Loucy (cell line): ENCODE data around the gene GNG10.

Experiments used
- H2AFZ ChIP-seq: fragments of 200-600 bp; sonication (generic); 2 replicates; pipeline ENCODE4 v1.6.0; 2016; ENCODE audit warnings: antibody characterized with exemption, mild to moderate bottlenecking, low read length, moderate library complexity
- H3F3A ChIP-seq: fragments of 200-600 bp; 2 replicates; pipeline ENCODE4 v1.6.0; 2016; ENCODE audit warnings: antibody characterized with exemption, low read depth, mild to moderate bottlenecking
- H3K27me3 ChIP-seq: fragments of 200-600 bp; sonication (generic); 2 replicates; pipeline ENCODE4 v1.6.1; 2014; ENCODE audit warnings: low read length, mild to moderate bottlenecking; ENCODE audit not compliant: insufficient read depth, poor library complexity, severe bottlenecking
- H3K36me3 ChIP-seq: fragments of 200-600 bp; sonication (generic); 2 replicates; pipeline ENCODE4 v1.6.1; 2016; ENCODE audit warnings: low read length; ENCODE audit not compliant: insufficient read depth
- H3K4me1 ChIP-seq: fragments of 200-600 bp; sonication (generic); 2 replicates; pipeline ENCODE4 v1.5.1; 2014; ENCODE audit warnings: low read length, mild to moderate bottlenecking; ENCODE audit not compliant: insufficient read depth, poor library complexity, severe bottlenecking
- H3K4me2 ChIP-seq: fragments of 200-600 bp; sonication (generic); 2 replicates; pipeline ENCODE4 v1.6.0; 2014; ENCODE audit warnings: antibody characterized with exemption, low read length, low read depth, mild to moderate bottlenecking; ENCODE audit not compliant: poor library complexity, severe bottlenecking
- H3K4me3 ChIP-seq: fragments of 200-600 bp; sonication (generic); 2 replicates; pipeline ENCODE4 v1.5.1; 2014; ENCODE audit warnings: low read length, mild to moderate bottlenecking, mixed read lengths; ENCODE audit not compliant: poor library complexity, severe bottlenecking
- H3K79me2 ChIP-seq: fragments of 200-600 bp; sonication (generic); 2 replicates; pipeline ENCODE4 v1.6.1; 2014; ENCODE audit warnings: low read length; ENCODE audit not compliant: insufficient read depth
- H3K9ac ChIP-seq: fragments of 200-600 bp; sonication (generic); 2 replicates; pipeline ENCODE4 v1.6.0; 2014; ENCODE audit warnings: mild to moderate bottlenecking, low read depth, low read length, moderate library complexity; ENCODE audit not compliant: poor library complexity, severe bottlenecking
- H3K9me2 ChIP-seq: fragments of 200-600 bp; sonication (generic); replicated peaks from 2 replicates; pipeline ENCODE4 v1.6.1; 2016; ENCODE audit warnings: low read depth, low read length, mixed read lengths
- H3K9me3 ChIP-seq: fragments of 200-600 bp; sonication (generic); 2 replicates; pipeline ENCODE4 v1.6.1; 2014; ENCODE audit warnings: mild to moderate bottlenecking, antibody characterized with exemption, low read length, low read depth; ENCODE audit not compliant: insufficient read depth
- H4K20me1 ChIP-seq: fragments of 200-600 bp; sonication (generic); 2 replicates; pipeline ENCODE4 v1.6.0; 2014; ENCODE audit warnings: antibody characterized with exemption, low read length, mild to moderate bottlenecking; ENCODE audit not compliant: insufficient read depth, poor library complexity, severe bottlenecking
- CTCF ChIP-seq: fragments of 200-600 bp; sonication (generic); conservative IDR thresholded peaks from 2 replicates; pipeline ENCODE4 v1.5.1; 2014; ENCODE audit warnings: mild to moderate bottlenecking, antibody characterized with exemption, low read length
- EZH2phosphoT487 ChIP-seq: fragments of 200-600 bp; IDR thresholded peaks from 2 replicates; pipeline ENCODE4 v1.6.1; 2018; ENCODE audit warnings: antibody characterized with exemption, mild to moderate bottlenecking, moderate library complexity, borderline replicate concordance

The GNG10 gene

GRCh38 chr9:111674319-111674718 lies 12.9 kb downstream of the GNG10 start:
- H2AFZ ChIP-seq, result no peak overlapping the region
- H3K27me3 ChIP-seq, result no peaks in the 10 kb centered on the region
- H3K4me3 ChIP-seq, result no peak overlapping the region
- H3K4me1 ChIP-seq, result no peaks in the 10 kb centered on the region
- H3K9ac ChIP-seq, result no peak overlapping the region
- H3K36me3 ChIP-seq, result peaks cover 3% of the 10 kb centered on the region; the same call in 1 of the 2 replicates
- no peak overlapping the region for H3K4me2 ChIP-seq
- no peaks in the 10 kb centered on the region for H3K9me2 ChIP-seq
- H3K79me2 ChIP-seq, result no peaks in the 10 kb centered on the region
- no peak for TF ChIP-seq EZH2phosphoT487
- no peak for TF ChIP-seq CTCF
- H4K20me1 ChIP-seq, result no peaks in the 10 kb centered on the region
- H3K9me3 ChIP-seq, result no peaks in the 10 kb centered on the region
- 0 out of 2 replicates have a peak, but pooled peaks cover 2% of the 10 kb centered on the region for H3F3A ChIP-seq

- H3K36me3 ChIP-seq, result no peaks in the 10 kb centered on the region
- no peak for TF ChIP-seq CTCF
- TF ChIP-seq EZH2phosphoT487, result no peak
- H3K27me3 ChIP-seq, result no peaks in the 10 kb centered on the region
- no peak overlapping the region for H3K9ac ChIP-seq
- H3K4me2 ChIP-seq, result no peak overlapping the region
- H3F3A ChIP-seq, result 0 out of 2 replicates have a peak, but pooled peaks cover 2% of the 10 kb centered on the region
- no peaks in the 10 kb centered on the region for H3K9me3 ChIP-seq
- H3K4me3 ChIP-seq, result no peak overlapping the region
- H3K79me2 ChIP-seq, result no peaks in the 10 kb centered on the region
- no peaks in the 10 kb centered on the region for H3K4me1 ChIP-seq
- H4K20me1 ChIP-seq, result no peaks in the 10 kb centered on the region
- H2AFZ ChIP-seq, result no peak overlapping the region
- no peaks in the 10 kb centered on the region for H3K9me2 ChIP-seq
These were observed 14.7 kb downstream of the GNG10 start for GRCh38 chr9:111676116-111676515.

GRCh38 chr9:111678293-111678692 lies 16.9 kb downstream of the GNG10 start:
- Histone ChIP-seq H3K9me2 (no peaks in the 10 kb centered on the region), H3K4me3 (no peak overlapping the region), H3K9ac (no peak overlapping the region), H3K27me3 (no peaks in the 10 kb centered on the region), H3K79me2 (no peaks in the 10 kb centered on the region), H2AFZ (no peak overlapping the region), H3K4me2 (no peak overlapping the region), H3F3A (no peaks in the 10 kb centered on the region), H4K20me1 (no peaks in the 10 kb centered on the region), H3K9me3 (no peaks in the 10 kb centered on the region), H3K36me3 (no peaks in the 10 kb centered on the region; the same call in 1 of the 2 replicates), H3K4me1 (no peaks in the 10 kb centered on the region)
- TF ChIP-seq CTCF, result no peak
